T-helper 1 cell treated with Interleukin-12 subunit alpha and Interleukin-12 subunit beta and Interleukin-4 antibody, amounts not matched to agents 30 μg/mL and 1 μg/mL, for 36 hours (primary cell): ENCODE measurements around the gene PRIM1.
"Not testable (repeated sequence)": the region's sequence is repeated elsewhere in the genome, so short reads cannot be mapped to it uniquely, and the experiment has no call there.

Source experiments
- H3K27ac Mint-ChIP-seq: one replicate; pipeline ENCODE4 v1.8.0; 2021; ENCODE audit warnings: mild to moderate bottlenecking, mixed read lengths
- H3K27me3 Mint-ChIP-seq: one replicate; pipeline ENCODE4 v1.8.0; 2021; ENCODE audit warnings: low read depth, mixed read lengths
- H3K36me3 Mint-ChIP-seq: one replicate; pipeline ENCODE4 v1.8.0; 2021; ENCODE audit warnings: low read depth, mixed read lengths
- H3K4me1 Mint-ChIP-seq: one replicate; pipeline ENCODE4 v1.8.0; 2021; ENCODE audit warnings: low read depth, mixed read lengths
- H3K4me3 Mint-ChIP-seq: one replicate; pipeline ENCODE4 v1.8.0; 2021; ENCODE audit warnings: mild to moderate bottlenecking, moderate library complexity, mixed read lengths
- H3K9me3 Mint-ChIP-seq: one replicate; pipeline ENCODE4 v1.8.0; 2021; ENCODE audit warnings: mixed read lengths

PRIM1 gene

DNA sequence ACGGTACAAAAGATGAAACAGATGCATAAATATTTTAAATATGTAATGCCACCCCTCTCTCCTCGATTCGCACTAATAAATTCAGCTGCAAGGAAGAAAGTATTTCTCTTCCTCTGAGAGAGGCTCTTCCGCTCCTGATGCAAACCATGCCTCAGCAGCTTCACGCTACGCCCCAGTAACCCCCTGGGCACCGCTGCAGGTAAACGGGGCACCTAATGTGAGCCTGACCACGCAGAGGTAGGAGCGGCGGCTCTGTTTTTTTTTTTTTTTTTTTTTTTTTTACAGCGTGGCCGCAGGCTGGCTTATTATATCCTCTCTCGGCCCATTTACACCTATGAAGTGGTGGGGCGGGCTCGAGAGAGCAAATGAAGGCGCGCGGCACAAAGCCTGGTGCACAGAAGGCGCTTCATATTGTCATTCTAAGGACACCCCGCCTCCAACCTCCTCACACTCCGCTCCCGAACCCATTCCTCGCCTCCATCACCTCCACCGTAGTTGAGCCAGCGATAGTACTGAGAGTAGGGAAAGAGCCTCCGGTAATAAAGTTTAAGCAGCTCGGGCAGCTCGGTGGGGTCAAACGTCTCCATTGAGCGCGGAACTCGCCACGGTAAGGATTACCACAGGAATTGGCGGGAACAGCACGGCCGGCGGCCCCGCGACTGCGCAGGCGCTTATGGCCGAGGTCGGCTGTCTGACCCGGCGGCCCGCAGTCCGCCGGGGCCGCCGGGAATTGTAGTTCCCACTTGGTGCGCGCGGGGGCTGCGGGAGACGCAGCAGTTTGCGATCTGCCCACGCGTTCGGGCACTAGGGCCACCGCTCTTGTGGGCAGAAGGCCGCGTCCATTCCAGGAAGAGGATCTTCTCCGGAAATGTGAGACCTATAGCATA, at the start of gene PRIM1:
Gene PRIM1 (minus strand): TSS at position 612 of the 887 bp plus-strand sequence. CDS start 25 bp downstream, at position 587.
- Mint-ChIP-seq H3K9me3 (no peaks in the 10 kb centered on the region), H3K27me3 (no peaks in the 10 kb centered on the region), H3K4me1 (peaks cover 38% of the 10 kb centered on the region), H3K36me3 (peaks cover 27% of the 10 kb centered on the region), H3K27ac (peak within 1 kb of the TSS; percentile 98), H3K4me3 (peak within 1 kb of the TSS; percentile 96)

DNA sequence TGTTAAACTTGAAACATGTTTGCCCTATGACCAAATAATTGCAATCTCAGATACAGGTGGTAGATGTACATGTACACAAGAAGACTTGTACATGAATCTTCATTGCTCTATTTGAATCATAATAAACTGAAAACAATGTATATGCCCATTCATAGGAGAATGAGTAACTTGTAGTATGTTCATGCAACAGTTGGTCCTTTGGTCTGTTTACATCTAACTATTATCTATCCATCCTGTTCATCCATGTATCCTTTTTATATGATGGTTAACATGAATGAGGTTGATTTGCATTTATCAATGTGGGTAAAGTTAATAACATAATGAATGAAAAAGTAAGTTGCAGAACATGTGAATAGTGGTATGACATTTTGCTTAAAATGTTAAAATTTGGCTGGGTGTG, 48.1 kb upstream of the PRIM1 start:
- no peak overlapping the region for H3K4me3 Mint-ChIP-seq
- H3K27ac Mint-ChIP-seq, result no peak overlapping the region
- no peaks in the 10 kb centered on the region for H3K36me3 Mint-ChIP-seq
- H3K4me1 Mint-ChIP-seq, result no peaks in the 10 kb centered on the region
- no peaks in the 10 kb centered on the region for H3K27me3 Mint-ChIP-seq
- H3K9me3 Mint-ChIP-seq, result no peaks in the 10 kb centered on the region

DNA sequence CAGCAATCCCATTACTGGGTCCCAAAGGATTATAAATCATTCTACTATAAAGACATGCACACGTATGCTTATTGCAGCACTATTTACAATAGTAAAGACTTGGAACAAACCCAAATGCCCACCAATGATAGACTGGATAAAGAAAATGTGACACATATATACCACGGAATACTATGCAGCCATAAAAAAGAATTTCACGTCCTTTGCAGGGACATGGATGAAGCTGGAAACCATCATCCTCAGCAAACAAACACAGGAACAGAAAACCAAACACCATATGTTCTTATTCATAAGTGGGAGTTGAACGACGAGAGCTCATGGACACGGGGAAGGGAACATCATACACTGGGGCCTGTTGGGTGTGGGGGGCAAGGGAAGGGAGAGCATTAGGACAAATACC, 47.2 kb upstream of the PRIM1 start:
- not testable (repeated sequence) for H3K36me3 Mint-ChIP-seq, H3K9me3 Mint-ChIP-seq, H3K4me3 Mint-ChIP-seq, H3K27ac Mint-ChIP-seq, H3K27me3 Mint-ChIP-seq, H3K4me1 Mint-ChIP-seq

GRCh38 chr12:56795791-56796190, 43.7 kb upstream of the PRIM1 start:
- not testable (repeated sequence) for H3K27ac Mint-ChIP-seq, H3K4me3 Mint-ChIP-seq, H3K9me3 Mint-ChIP-seq, H3K36me3 Mint-ChIP-seq, H3K27me3 Mint-ChIP-seq, H3K4me1 Mint-ChIP-seq

GRCh38 chr12:56795046-56795562, 43.0 kb upstream of the PRIM1 start:
- not testable (repeated sequence) for H3K9me3 Mint-ChIP-seq, H3K4me1 Mint-ChIP-seq, H3K4me3 Mint-ChIP-seq, H3K27ac Mint-ChIP-seq, H3K27me3 Mint-ChIP-seq, H3K36me3 Mint-ChIP-seq

DNA sequence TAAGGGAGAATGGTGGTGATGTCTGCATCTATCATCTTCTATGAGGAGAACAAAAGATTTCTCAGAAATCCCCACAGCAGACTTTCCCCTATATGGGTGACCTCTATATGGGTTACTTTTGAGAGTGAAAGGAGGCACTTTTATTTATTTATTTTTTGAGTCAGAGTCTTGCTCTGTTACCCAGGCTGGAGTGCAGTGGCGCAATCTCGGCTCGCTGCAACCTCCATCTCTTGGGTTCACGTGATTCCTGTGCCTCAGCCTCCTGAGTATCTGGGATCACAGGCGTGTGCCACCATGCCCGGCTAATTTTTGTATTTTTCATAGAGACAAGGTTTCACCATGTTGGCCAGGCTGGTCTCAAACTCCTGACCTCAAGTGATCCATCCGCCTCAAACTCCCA, 41.0 kb upstream of the PRIM1 start:
- not testable (repeated sequence) for H3K27me3 Mint-ChIP-seq, H3K9me3 Mint-ChIP-seq

DNA sequence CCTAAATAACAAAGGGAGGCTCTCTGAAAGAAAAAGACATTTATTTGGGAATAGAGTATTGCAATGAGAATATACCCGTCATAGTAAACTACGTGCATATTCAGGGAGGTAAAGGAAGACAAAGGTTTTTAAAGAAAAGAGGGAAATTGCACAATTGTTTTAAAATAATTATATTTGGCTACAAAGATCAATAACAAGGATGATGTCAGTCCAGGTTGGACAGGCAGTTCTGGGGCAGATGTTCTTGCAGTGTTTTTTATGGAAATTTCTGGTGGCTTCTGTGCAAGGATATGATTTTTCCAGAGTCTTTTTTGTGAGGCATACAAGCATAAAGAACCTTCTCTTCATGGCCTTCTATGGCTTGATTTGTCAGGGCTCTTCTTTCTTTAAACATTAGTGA, 40.6 kb upstream of the PRIM1 start:
- no peak overlapping the region for H3K4me3 Mint-ChIP-seq
- H3K9me3 Mint-ChIP-seq, result no peaks in the 10 kb centered on the region
- no peak overlapping the region for H3K27ac Mint-ChIP-seq
- H3K4me1 Mint-ChIP-seq, result no peaks in the 10 kb centered on the region
- H3K36me3 Mint-ChIP-seq, result no peaks in the 10 kb centered on the region
- no peaks in the 10 kb centered on the region for H3K27me3 Mint-ChIP-seq

More for the DNA sequence above, 41.0 kb upstream of the PRIM1 start:
- not testable (repeated sequence) for H3K36me3 Mint-ChIP-seq, H3K4me1 Mint-ChIP-seq, H3K4me3 Mint-ChIP-seq, H3K27ac Mint-ChIP-seq

GRCh38 chr12:56789429-56789828, 37.3 kb upstream of the PRIM1 start:
- H3K27ac Mint-ChIP-seq, H3K9me3 Mint-ChIP-seq, H3K36me3 Mint-ChIP-seq, H3K4me1 Mint-ChIP-seq, H3K4me3 Mint-ChIP-seq, H3K27me3 Mint-ChIP-seq: not testable (repeated sequence)

DNA sequence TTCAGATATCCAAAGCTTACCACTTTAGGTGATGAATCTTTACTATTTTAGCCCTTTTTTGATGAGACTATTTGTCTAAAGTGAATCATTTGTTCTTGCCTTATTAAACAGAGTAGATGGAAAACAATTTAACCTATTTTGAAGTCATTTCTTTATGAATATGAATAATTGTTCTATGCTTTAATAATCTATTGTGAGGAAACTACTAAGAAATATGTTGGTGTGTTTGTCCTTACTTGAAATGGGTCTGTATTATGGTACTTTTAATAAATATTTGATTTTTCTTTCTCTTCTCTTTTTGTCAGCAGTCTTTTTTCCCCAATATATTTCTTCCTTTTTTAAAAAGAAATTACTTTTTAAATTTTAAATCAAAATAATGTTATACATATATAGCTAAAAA, 35.4 kb upstream of the PRIM1 start:
- Mint-ChIP-seq H3K27me3 (no peaks in the 10 kb centered on the region), H3K36me3 (no peaks in the 10 kb centered on the region), H3K27ac (no peak overlapping the region), H3K9me3 (no peaks in the 10 kb centered on the region), H3K4me3 (no peak overlapping the region), H3K4me1 (no peaks in the 10 kb centered on the region)

- no peaks in the 10 kb centered on the region for H3K4me1 Mint-ChIP-seq
- H3K27ac Mint-ChIP-seq, result no peak overlapping the region
- no peak overlapping the region for H3K4me3 Mint-ChIP-seq
Measured at GRCh38 chr12:56785874-56786273, 33.8 kb upstream of the PRIM1 start.

GRCh38 chr12:56785141-56785865, 33.2 kb upstream of the PRIM1 start:
- no peaks in the 10 kb centered on the region for H3K27me3 Mint-ChIP-seq
- no peak overlapping the region for H3K27ac Mint-ChIP-seq
- H3K9me3 Mint-ChIP-seq, result no peaks in the 10 kb centered on the region
- no peak overlapping the region for H3K4me3 Mint-ChIP-seq
- no peaks in the 10 kb centered on the region for H3K36me3 Mint-ChIP-seq
- no peaks in the 10 kb centered on the region for H3K4me1 Mint-ChIP-seq

More at GRCh38 chr12:56785874-56786273, 33.8 kb upstream of the PRIM1 start:
- Mint-ChIP-seq H3K27me3 (no peaks in the 10 kb centered on the region), H3K36me3 (no peaks in the 10 kb centered on the region), H3K9me3 (no peaks in the 10 kb centered on the region)

DNA sequence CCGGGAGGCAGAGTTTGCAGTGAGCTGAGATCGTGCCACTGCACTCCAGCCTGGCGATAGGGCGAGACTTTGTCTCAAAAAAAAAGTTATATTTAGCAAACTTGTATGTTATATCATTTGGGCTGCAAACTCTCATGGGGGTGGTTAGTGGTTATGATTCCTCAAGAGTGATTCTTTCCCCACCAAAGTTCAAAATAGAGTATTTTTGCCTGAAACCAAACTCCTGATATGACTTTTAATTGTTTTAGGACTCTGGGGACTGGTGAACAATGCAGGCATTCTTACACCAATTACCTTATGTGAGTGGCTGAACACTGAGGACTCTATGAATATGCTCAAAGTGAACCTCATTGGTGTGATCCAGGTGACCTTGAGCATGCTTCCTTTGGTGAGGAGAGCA, 29.6 kb upstream of the PRIM1 start:
- Mint-ChIP-seq H3K4me3 (no peak overlapping the region), H3K4me1 (no peaks in the 10 kb centered on the region), H3K27ac (no peak overlapping the region), H3K9me3 (no peaks in the 10 kb centered on the region), H3K36me3 (no peaks in the 10 kb centered on the region), H3K27me3 (no peaks in the 10 kb centered on the region)

DNA sequence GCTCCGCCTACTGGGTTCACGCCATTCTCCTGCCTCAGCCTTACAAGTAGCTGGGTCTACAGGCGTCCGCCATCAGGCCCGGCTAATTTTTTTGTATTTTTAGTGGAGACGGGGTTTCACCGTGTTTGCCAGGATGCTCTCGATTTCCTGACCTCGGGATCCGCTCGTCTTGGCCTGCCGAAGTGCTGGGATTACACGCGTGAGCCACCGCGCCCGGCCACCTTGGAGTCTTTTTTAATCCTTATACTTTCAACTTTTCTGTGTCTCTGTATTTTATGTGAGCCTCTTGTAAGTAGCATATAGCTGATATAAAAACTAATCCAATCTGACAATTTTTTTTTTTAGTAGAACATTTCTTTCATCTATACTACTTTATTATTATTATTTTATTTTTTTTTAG, 26.6 kb upstream of the PRIM1 start:
- Mint-ChIP-seq H3K4me3 (no peak overlapping the region), H3K4me1 (no peaks in the 10 kb centered on the region), H3K27ac (no peak overlapping the region)

DNA sequence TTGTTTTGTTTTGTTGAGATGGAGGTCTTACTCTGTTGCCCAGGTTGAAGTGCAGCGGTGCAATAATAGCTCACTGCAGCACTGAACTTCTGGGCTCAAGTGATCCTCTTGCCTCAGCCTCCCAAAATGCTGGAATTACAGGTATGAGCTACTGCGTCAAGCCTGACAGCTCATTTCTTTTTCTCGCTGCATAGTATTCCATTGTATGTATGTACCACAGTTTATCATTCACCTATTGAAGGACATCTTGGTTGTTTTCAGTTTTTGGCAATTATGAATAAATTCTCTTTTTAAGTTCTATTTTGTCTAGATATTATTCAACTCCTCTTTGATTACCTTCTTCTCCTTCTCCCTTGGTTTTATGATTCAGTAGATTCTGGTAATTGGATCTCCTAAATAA, 24.5 kb upstream of the PRIM1 start:
- Mint-ChIP-seq H3K36me3 (no peaks in the 10 kb centered on the region), H3K27ac (no peak overlapping the region), H3K4me3 (no peak overlapping the region), H3K27me3 (no peaks in the 10 kb centered on the region), H3K9me3 (no peaks in the 10 kb centered on the region), H3K4me1 (no peaks in the 10 kb centered on the region)

More for the DNA sequence above, 26.6 kb upstream of the PRIM1 start:
- H3K9me3 Mint-ChIP-seq, result no peaks in the 10 kb centered on the region
- H3K36me3 Mint-ChIP-seq, result no peaks in the 10 kb centered on the region
- H3K27me3 Mint-ChIP-seq, result no peaks in the 10 kb centered on the region

- H3K4me3 Mint-ChIP-seq, result no peak overlapping the region
- H3K4me1 Mint-ChIP-seq, result no peaks in the 10 kb centered on the region
- no peaks in the 10 kb centered on the region for H3K36me3 Mint-ChIP-seq
- H3K27me3 Mint-ChIP-seq, result no peaks in the 10 kb centered on the region
- no peak overlapping the region for H3K27ac Mint-ChIP-seq
- no peaks in the 10 kb centered on the region for H3K9me3 Mint-ChIP-seq
Measured at GRCh38 chr12:56775638-56776037, 23.5 kb upstream of the PRIM1 start.
